Left lung (tissue), 10 donors: ENCODE results near the gene RPF1. TPM values are rescaled to one million over a fixed set of nuclear protein-coding genes. Genes with fewer than 3 reads are reported as not detected.

Source experiments
- ATAC-seq: fragments of 200-7000 bp; cut with Tn5 transposase; one replicate; pipeline ENCODE4 v1.9.1; 2020; ENCODE audit warnings: moderate library complexity
- DNase-seq, 4 donors: peaks; one replicate each; pipeline ENCODE4 v3.0.0-alpha.2; 2013 to 2020
- H3K27ac ChIP-seq, 2 donors: fragments of 200-600 bp; sonication (generic) in 1 of 2; one replicate each; pipeline versions ENCODE4 v1.5.0 to v1.8.0; 2020 to 2021
- H3K27me3 ChIP-seq, 2 donors: fragments of 200-600 bp; sonication (generic) in 1 of 2; one replicate each; pipeline versions ENCODE4 v1.5.0 to v1.8.0; 2020 to 2021
- H3K36me3 ChIP-seq, 2 donors: fragments of 200-600 bp; sonication (generic) in 1 of 2; one replicate each; pipeline versions ENCODE4 v1.5.0 to v1.8.0; 2020 to 2021
- H3K4me1 ChIP-seq, 2 donors: fragments of 200-600 bp; one replicate each; pipeline ENCODE4 v1.8.0; 2021
- H3K4me3 ChIP-seq, 2 donors: fragments of 200-600 bp; sonication (generic) in 1 of 2; one replicate each; pipeline versions ENCODE4 v1.5.0 to v1.8.0; 2020 to 2021; ENCODE audit warnings: mild to moderate bottlenecking in 1 of 2
- H3K9me3 ChIP-seq, 2 donors: fragments of 200-600 bp; sonication (generic) in 1 of 2; one replicate each; pipeline versions ENCODE4 v1.5.0 to v1.8.0; 2020 to 2021
- intact Hi-C, 2 donors: fragments of 100-400 bp; cut with DNase I; formaldehyde crosslinking; loops; one replicate each; pipeline versions ENCODE4 v1.11.2 to v1.14.2; 2022
- polyA plus RNA-seq, 6 donors: library from polyadenylated mRNA; unstranded; fragments of 120-200 nt; gene quantifications; one replicate each; pipeline ENCODE4 v1.2.1, GENCODE V29; 2013; ENCODE audit not compliant: insufficient read length in 6 of 6
- total RNA-seq, 2 donors: library from RNA; stranded (reverse); fragmentation: NEBNext Ultra II Directional; extraction: Animal tissue kit (Norgen Biotek cat#: 25700); gene quantifications; one replicate each; pipeline ENCODE4 v1.2.1, GENCODE V29; 2021
- TF ChIP-seq, protein P1 (sequence below), 2 donors: fragments of 200-600 bp; sonication (generic) in 1 of 2; IDR thresholded peaks; one replicate each; pipeline versions ENCODE4 v1.5.0 to v1.8.0; 2021; ENCODE audit warnings: antibody characterized with exemption in 2 of 2
- donor health status: DM: no; HTN: yes; CAD: no.
- donor health status: DM: no; HTN: no; CAD: no.

RPF1 gene
- total and polyA plus RNA-seq, 8 donors = 20.6 to 41.1 (median 37.6) TPM

DNA sequence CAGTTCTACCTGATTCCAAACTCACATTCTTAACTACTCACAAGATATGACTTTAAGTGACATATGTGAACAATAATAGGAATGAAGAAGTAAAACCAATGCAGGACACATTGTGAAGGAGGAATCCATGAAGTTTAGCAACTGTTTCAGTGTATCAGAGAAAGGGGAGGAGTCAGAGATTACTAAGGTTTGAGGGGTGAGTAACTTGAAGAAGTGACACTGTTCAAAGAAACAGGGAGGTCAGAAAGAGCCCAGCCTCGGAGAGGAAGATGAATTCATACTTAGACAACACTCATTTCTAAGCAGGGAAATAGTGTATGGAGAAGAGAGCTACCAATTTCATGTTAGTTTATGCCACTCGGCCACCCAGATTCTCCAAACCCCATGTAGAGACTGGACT lies 28.2 kb upstream of the RPF1 start:
- Histone ChIP-seq H3K9me3 (no peaks in the 10 kb centered on the region), H3K36me3 (no peaks in the 10 kb centered on the region), H3K4me3 (no peak overlapping the region), H3K27ac (no peak overlapping the region), H3K27me3 (no peaks in the 10 kb centered on the region), H3K4me1 (no peaks in the 10 kb centered on the region)
- intact Hi-C loops = no loop called here
- DNase-seq (no peak), ATAC-seq (no peak)
- TF ChIP-seq, protein P1, sequence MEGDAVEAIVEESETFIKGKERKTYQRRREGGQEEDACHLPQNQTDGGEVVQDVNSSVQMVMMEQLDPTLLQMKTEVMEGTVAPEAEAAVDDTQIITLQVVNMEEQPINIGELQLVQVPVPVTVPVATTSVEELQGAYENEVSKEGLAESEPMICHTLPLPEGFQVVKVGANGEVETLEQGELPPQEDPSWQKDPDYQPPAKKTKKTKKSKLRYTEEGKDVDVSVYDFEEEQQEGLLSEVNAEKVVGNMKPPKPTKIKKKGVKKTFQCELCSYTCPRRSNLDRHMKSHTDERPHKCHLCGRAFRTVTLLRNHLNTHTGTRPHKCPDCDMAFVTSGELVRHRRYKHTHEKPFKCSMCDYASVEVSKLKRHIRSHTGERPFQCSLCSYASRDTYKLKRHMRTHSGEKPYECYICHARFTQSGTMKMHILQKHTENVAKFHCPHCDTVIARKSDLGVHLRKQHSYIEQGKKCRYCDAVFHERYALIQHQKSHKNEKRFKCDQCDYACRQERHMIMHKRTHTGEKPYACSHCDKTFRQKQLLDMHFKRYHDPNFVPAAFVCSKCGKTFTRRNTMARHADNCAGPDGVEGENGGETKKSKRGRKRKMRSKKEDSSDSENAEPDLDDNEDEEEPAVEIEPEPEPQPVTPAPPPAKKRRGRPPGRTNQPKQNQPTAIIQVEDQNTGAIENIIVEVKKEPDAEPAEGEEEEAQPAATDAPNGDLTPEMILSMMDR (IDR thresholded peaks at IDR 0.05) = no peak

DNA sequence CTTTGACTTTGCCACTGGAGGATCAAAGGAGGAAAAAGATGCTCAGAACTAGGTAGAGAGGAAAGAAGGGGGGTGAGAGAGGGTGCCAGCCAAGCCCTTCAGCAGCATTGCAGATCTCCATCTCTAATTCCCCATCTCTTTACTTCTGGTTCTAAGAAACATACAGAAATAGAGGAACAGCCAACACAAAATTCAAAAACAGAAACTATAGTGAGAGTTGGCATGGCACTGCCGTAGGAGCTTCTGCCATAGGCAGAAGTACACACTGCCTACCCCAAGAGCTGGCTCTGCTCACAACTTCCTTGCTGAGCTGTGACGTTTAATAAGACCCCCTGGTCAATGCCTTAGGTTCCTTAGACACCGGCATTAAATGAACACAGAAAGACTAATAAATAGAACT lies 26.6 kb upstream of the RPF1 start:
- Histone ChIP-seq H3K27me3 (no peaks in the 10 kb centered on the region), H3K27ac (no peak overlapping the region), H3K36me3 (no peaks in the 10 kb centered on the region), H3K4me3 (no peak overlapping the region), H3K4me1 (no peaks in the 10 kb centered on the region), H3K9me3 (no peaks in the 10 kb centered on the region)
- intact Hi-C loops = no loop called here
- ATAC-seq (no peak), DNase-seq (no peak)
- TF ChIP-seq, protein P1 (IDR thresholded peaks at IDR 0.05) = no peak

DNA sequence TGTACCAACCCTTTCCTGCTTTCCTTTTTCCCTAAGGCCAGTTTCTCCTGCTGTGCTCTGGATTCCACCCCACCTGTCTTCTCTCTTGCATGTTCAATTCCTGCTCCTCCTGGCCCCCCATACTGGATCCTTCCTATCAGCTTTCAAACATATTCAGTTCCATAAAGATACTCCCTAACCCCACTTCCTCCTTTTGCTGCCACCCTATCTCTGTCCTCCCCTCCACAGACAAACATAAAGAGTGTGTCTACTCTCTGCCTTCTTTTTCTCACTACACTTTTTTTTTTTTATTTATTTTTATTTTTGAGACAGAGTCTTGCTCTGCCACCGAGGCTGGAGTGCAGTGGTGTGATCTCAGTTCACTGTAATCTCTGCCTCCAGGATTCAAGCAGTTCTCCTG lies 16.9 kb upstream of the RPF1 start:
- no peak for ATAC-seq
- no peak overlapping the region for H3K4me3 ChIP-seq

DNA sequence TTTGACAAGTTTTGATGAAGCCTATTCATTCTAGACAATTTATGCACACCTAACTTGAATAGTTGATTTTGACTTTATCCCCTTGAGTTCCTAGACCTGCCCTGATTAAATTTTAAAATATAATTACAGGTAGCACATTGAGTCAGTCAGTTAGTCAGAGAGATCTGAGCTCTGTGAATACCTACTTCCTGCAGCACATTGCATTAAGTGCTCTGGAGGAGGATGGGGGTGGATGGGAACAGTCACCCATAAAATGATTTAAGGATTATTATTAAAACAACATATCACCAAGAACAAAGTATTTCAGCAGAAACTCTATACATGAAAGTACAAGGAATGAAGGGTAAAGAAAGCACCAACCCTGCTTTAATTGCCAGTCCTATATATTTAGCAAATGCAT lies 11.8 kb upstream of the RPF1 start:
- H3K36me3 ChIP-seq = no peaks in the 10 kb centered on the region
- no peaks in the 10 kb centered on the region for H3K4me1 ChIP-seq
- H3K9me3 ChIP-seq = no peaks in the 10 kb centered on the region
- TF ChIP-seq, protein P1 (IDR thresholded peaks at IDR 0.05) = no peak
- no peak overlapping the region for H3K4me3 ChIP-seq
- no peak for DNase-seq
- H3K27me3 ChIP-seq = peaks cover 6 to 56% of the 10 kb centered on the region in 2 donors
- H3K27ac ChIP-seq = no peak overlapping the region
- ATAC-seq = no peak
- intact Hi-C loops = no loop called here

More for the DNA sequence above, 16.9 kb upstream of the RPF1 start:
- DNase-seq = no peak
- TF ChIP-seq, protein P1 (IDR thresholded peaks at IDR 0.05) = no peak
- Histone ChIP-seq H3K9me3 (no peaks in the 10 kb centered on the region), H3K27ac (no peak overlapping the region), H3K4me1 (peaks cover 0 to 6% of the 10 kb centered on the region in 2 donors), H3K36me3 (no peaks in the 10 kb centered on the region), H3K27me3 (peaks cover 0 to 23% of the 10 kb centered on the region in 2 donors)
- intact Hi-C loops = no loop called here

DNA sequence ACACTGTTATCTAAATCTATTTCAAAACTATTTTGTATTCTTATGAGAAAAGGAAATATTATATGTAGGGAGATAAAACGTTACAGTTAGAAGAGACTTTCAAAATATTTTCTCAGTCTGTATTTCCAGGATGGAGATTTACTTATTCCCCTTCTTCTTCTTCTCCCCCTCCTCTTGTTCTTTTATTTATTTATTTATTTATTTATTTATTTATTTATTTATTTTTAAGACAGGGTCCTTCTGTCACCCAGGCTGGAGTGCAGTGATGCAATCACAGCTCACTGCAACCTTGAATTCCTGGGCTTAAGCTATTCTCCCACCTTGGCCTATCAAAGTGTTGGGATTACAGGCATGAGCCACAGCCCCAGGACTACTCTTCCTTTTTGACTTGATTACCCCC lies 2.8 kb upstream of the RPF1 start:
- Histone ChIP-seq H3K4me3 (no peak overlapping the region), H3K36me3 (no peaks in the 10 kb centered on the region), H3K4me1 (peaks cover 0 to 19% of the 10 kb centered on the region in 2 donors), H3K27ac (no peak overlapping the region), H3K27me3 (peaks cover 29 to 60% of the 10 kb centered on the region in 2 donors), H3K9me3 (peaks cover 0 to 4% of the 10 kb centered on the region in 2 donors)
- intact Hi-C loops = no loop called here
- ATAC-seq (no peak), DNase-seq (no peak)
- TF ChIP-seq, protein P1 (IDR thresholded peaks at IDR 0.05) = no peak
